Measurements from ENCODE around the gene AMZ1.

Gene AMZ1

GRCh38 chr7:2708547-2709310 is 20.7 kb downstream of the AMZ1 start:
- Mint-ChIP-seq H3K9me3 (no peaks in the 10 kb centered on the region), H3K27me3 (peaks cover 0 to 9% of the 10 kb centered on the region in 2 donors), H3K4me1 (ENCODE audit: low read depth in 2 of 2) (peaks cover 21 to 26% of the 10 kb centered on the region in 2 donors), H3K27ac (no peak overlapping the region), H3K36me3 (ENCODE audit: insufficient read depth) (no peaks in the 10 kb centered on the region), H3K4me3 (peak overlapping the region in 1 of 2 donors; percentile 12)
- DNase-seq = no peak
- no peak for ATAC-seq (replicated peaks)

GRCh38 chr7:2709553-2710285 is 21.7 kb downstream of the AMZ1 start:
- Mint-ChIP-seq H3K9me3 (no peaks in the 10 kb centered on the region), H3K4me1 (ENCODE audit: low read depth in 2 of 2) (peaks cover 21 to 34% of the 10 kb centered on the region in 2 donors), H3K4me3 (peak overlapping the region; percentile 80 to 83), H3K27me3 (peaks cover 0 to 9% of the 10 kb centered on the region in 2 donors), H3K36me3 (ENCODE audit: insufficient read depth) (no peaks in the 10 kb centered on the region), H3K27ac (peak overlapping the region; percentile 81 to 91)
- ATAC-seq (replicated peaks) (peak; percentile 69), DNase-seq (peak; percentile 71 to 79 (median 77))

- no peaks in the 10 kb centered on the region for H3K9me3 Mint-ChIP-seq
- ATAC-seq (replicated peaks) (peak; percentile 78), DNase-seq (peak; percentile 60 to 72 (median 68))
- peak overlapping the region; percentile 81 to 91 for H3K27ac Mint-ChIP-seq
- no peaks in the 10 kb centered on the region for H3K36me3 Mint-ChIP-seq (ENCODE audit: insufficient read depth)
- H3K4me3 Mint-ChIP-seq = peak overlapping the region; percentile 80 to 83
- H3K27me3 Mint-ChIP-seq = peaks cover 0 to 9% of the 10 kb centered on the region in 2 donors
- H3K4me1 Mint-ChIP-seq (ENCODE audit: low read depth in 2 of 2) = peaks cover 22 to 40% of the 10 kb centered on the region in 2 donors
These were observed 22.3 kb downstream of the AMZ1 start for GRCh38 chr7:2710286-2710655.

- H3K36me3 Mint-ChIP-seq (ENCODE audit: insufficient read depth) = peaks cover 3% of the 10 kb centered on the region
- H3K27me3 Mint-ChIP-seq = peaks cover 0 to 9% of the 10 kb centered on the region in 2 donors
- ATAC-seq (replicated peaks) = peak; percentile 48
- peak overlapping the region; percentile 80 to 83 for H3K4me3 Mint-ChIP-seq
- H3K9me3 Mint-ChIP-seq = no peaks in the 10 kb centered on the region
- peaks cover 29 to 47% of the 10 kb centered on the region in 2 donors for H3K4me1 Mint-ChIP-seq (ENCODE audit: low read depth in 2 of 2)
- DNase-seq = peak; percentile 44 to 53 (median 45)
- H3K27ac Mint-ChIP-seq = peak overlapping the region; percentile 81 to 91
These were observed 23.0 kb downstream of the AMZ1 start for GRCh38 chr7:2710901-2711551.

- H3K4me1 Mint-ChIP-seq (ENCODE audit: low read depth in 2 of 2) = peaks cover 32 to 55% of the 10 kb centered on the region in 2 donors
- H3K27ac Mint-ChIP-seq = no peak overlapping the region
- H3K9me3 Mint-ChIP-seq = no peaks in the 10 kb centered on the region
- H3K27me3 Mint-ChIP-seq = peaks cover 0 to 9% of the 10 kb centered on the region in 2 donors
- H3K4me3 Mint-ChIP-seq = no peak overlapping the region
- peaks cover 3% of the 10 kb centered on the region for H3K36me3 Mint-ChIP-seq (ENCODE audit: insufficient read depth)
- DNase-seq (no peak), ATAC-seq (replicated peaks) (no peak)
These were observed 24.1 kb downstream of the AMZ1 start for GRCh38 chr7:2711895-2712675.

- Mint-ChIP-seq H3K27me3 (peaks cover 0 to 9% of the 10 kb centered on the region in 2 donors), H3K27ac (no peak overlapping the region), H3K36me3 (ENCODE audit: insufficient read depth) (peaks cover 3% of the 10 kb centered on the region), H3K4me1 (ENCODE audit: low read depth in 2 of 2) (peaks cover 32 to 55% of the 10 kb centered on the region in 2 donors), H3K9me3 (no peaks in the 10 kb centered on the region), H3K4me3 (no peak overlapping the region)
- no peak for DNase-seq
- no peak for ATAC-seq (replicated peaks)
These were observed 25.4 kb downstream of the AMZ1 start for GRCh38 chr7:2713370-2713769.

- Mint-ChIP-seq H3K27me3 (peaks cover 0 to 9% of the 10 kb centered on the region in 2 donors), H3K4me1 (ENCODE audit: low read depth in 2 of 2) (peaks cover 32 to 60% of the 10 kb centered on the region in 2 donors), H3K36me3 (ENCODE audit: insufficient read depth) (peaks cover 6% of the 10 kb centered on the region), H3K4me3 (no peak overlapping the region), H3K27ac (no peak overlapping the region), H3K9me3 (no peaks in the 10 kb centered on the region)
- DNase-seq = no peak
- no peak for ATAC-seq (replicated peaks)
These were observed 26.0 kb downstream of the AMZ1 start for GRCh38 chr7:2713978-2714377.

GRCh38 chr7:2714636-2715035 is 26.6 kb downstream of the AMZ1 start:
- no peak for DNase-seq
- H3K36me3 Mint-ChIP-seq (ENCODE audit: insufficient read depth) = peaks cover 6% of the 10 kb centered on the region
- H3K27me3 Mint-ChIP-seq = peaks cover 0 to 4% of the 10 kb centered on the region in 2 donors
- peak overlapping the region in 1 of 2 donors; percentile 70 for H3K4me3 Mint-ChIP-seq
- H3K4me1 Mint-ChIP-seq (ENCODE audit: low read depth in 2 of 2) = peaks cover 29 to 57% of the 10 kb centered on the region in 2 donors
- no peak for ATAC-seq (replicated peaks)
- H3K9me3 Mint-ChIP-seq = no peaks in the 10 kb centered on the region
- H3K27ac Mint-ChIP-seq = no peak overlapping the region

GRCh38 chr7:2715341-2716231 is 27.6 kb downstream of the AMZ1 start:
- peak overlapping the region in 1 of 2 donors; percentile 73 for H3K27ac Mint-ChIP-seq
- peak overlapping the region; percentile 3 to 70 for H3K4me3 Mint-ChIP-seq
- peak; percentile 64 for ATAC-seq (replicated peaks)
- DNase-seq = peak in 2 of 3 experiments; percentile 25 to 33
- H3K27me3 Mint-ChIP-seq = no peaks in the 10 kb centered on the region
- peaks cover 6% of the 10 kb centered on the region for H3K36me3 Mint-ChIP-seq (ENCODE audit: insufficient read depth)
- H3K9me3 Mint-ChIP-seq = no peaks in the 10 kb centered on the region
- peaks cover 25 to 47% of the 10 kb centered on the region in 2 donors for H3K4me1 Mint-ChIP-seq (ENCODE audit: low read depth in 2 of 2)

GRCh38 chr7:2716488-2716887 is 28.5 kb downstream of the AMZ1 start:
- Mint-ChIP-seq H3K27ac (peak overlapping the region; percentile 73 to 76), H3K4me3 (peak overlapping the region in 1 of 2 donors; percentile 70), H3K9me3 (no peaks in the 10 kb centered on the region), H3K27me3 (no peaks in the 10 kb centered on the region), H3K4me1 (ENCODE audit: low read depth in 2 of 2) (peaks cover 23 to 46% of the 10 kb centered on the region in 2 donors), H3K36me3 (ENCODE audit: insufficient read depth) (peaks cover 10% of the 10 kb centered on the region)
- ATAC-seq (replicated peaks) (no peak), DNase-seq (no peak)

GRCh38 chr7:2716906-2717292 is 28.9 kb downstream of the AMZ1 start:
- Mint-ChIP-seq H3K9me3 (no peaks in the 10 kb centered on the region), H3K4me3 (no peak overlapping the region), H3K27ac (peak overlapping the region; percentile 73 to 76), H3K27me3 (no peaks in the 10 kb centered on the region), H3K4me1 (ENCODE audit: low read depth in 2 of 2) (peaks cover 23 to 46% of the 10 kb centered on the region in 2 donors), H3K36me3 (ENCODE audit: insufficient read depth) (peaks cover 10% of the 10 kb centered on the region)
- DNase-seq = no peak
- ATAC-seq (replicated peaks) = no peak
